Ovary (tissue), 9 donors: Measurements from ENCODE around the gene SCN1A. TPM values are rescaled to one million over a fixed set of nuclear protein-coding genes. Genes with fewer than 3 reads are reported as not detected.

Experiments
- DNase-seq, 5 donors: peaks; one replicate each; pipeline ENCODE4 v3.0.0-alpha.2; 2019 to 2020
- H3K27ac ChIP-seq, 2 donors: fragments of 200-600 bp; one replicate each; pipeline versions ENCODE4 v1.5.1 to v1.8.0; 2019 to 2022
- H3K27me3 ChIP-seq: fragments of 200-600 bp; one replicate; pipeline ENCODE4 v1.8.0; 2022
- H3K36me3 ChIP-seq: fragments of 200-600 bp; sonication (generic); one replicate; pipeline ENCODE4 v1.5.1; 2019
- H3K4me1 ChIP-seq: one replicate; pipeline ENCODE4 v1.8.1; 2013; ENCODE audit warnings: mild to moderate bottlenecking, moderate library complexity; ENCODE audit not compliant: insufficient read depth
- H3K4me3 ChIP-seq: fragments of 200-600 bp; sonication (generic); one replicate; pipeline ENCODE4 v1.5.1; 2017
- H3K9me3 ChIP-seq, 2 donors: fragments of 200-600 bp in 1 of 2; sonication (generic) in 1 of 2; one replicate each; pipeline versions ENCODE4 v1.5.1 to v1.8.1; 2013 to 2019; ENCODE audit warnings: mild to moderate bottlenecking in 1 of 2, moderate library complexity in 1 of 2
- EP300 ChIP-seq: sonication (generic); formaldehyde crosslinking; IDR thresholded peaks from one replicate; pipeline ENCODE4 v1.6.1; 2017; ENCODE audit warnings: antibody characterized with exemption
- POLR2A ChIP-seq: fragments of 450-650 bp; IDR thresholded peaks from one replicate; pipeline ENCODE4 v1.6.1; 2017; ENCODE audit warnings: antibody characterized with exemption, mild to moderate bottlenecking, moderate library complexity
- WGBS, 3 donors: extraction: QIAGEN DNeasy Blood & Tissue Kit in 1 of 3; methylation state at CpG; one replicate each; pipeline versions ENCODE4 v1.1.5 to v1.1.7; 2013 to 2017; 5-methylcytosine and 5-hydroxymethylcytosine counted together
- intact Hi-C, 4 donors: fragments of 100-400 bp; cut with DNase I; formaldehyde crosslinking; loops; one replicate each; pipeline versions ENCODE4 v1.11.0 to v1.15.1; 2022 to 2023
- polyA plus RNA-seq, 2 donors: library from polyadenylated mRNA; stranded (reverse); fragments of 200-250 nt in 1 of 2; fragments of 350-450 nt in 1 of 2; fragmentation: Illumina TruSeq in 1 of 2; extraction: RNeasy Lipid Tissue Mini Kit (QIAGEN cat#74804) in 1 of 2; gene quantifications; one replicate each; pipeline ENCODE4 v1.2.3, GENCODE V29; 2013 to 2014
- total RNA-seq, 7 donors: library from RNA; depleted of rRNA in 2 of 7; stranded (reverse); fragments of >200 nt in 2 of 7; fragmentation: NEBNext Ultra II Directional in 3 of 7; extraction: Animal tissue kit (Norgen Biotek cat#: 25700) in 3 of 7; gene quantifications; one replicate each; pipeline versions ENCODE4 v1.1.0 to v1.2.4, GENCODE V29; 2016 to 2023
- TF ChIP-seq, protein P1 (sequence below), 3 donors: fragments of 450-650 bp in 2 of 3; fragments of 200-600 bp in 1 of 3; IDR thresholded peaks; one replicate each; pipeline versions ENCODE4 v1.5.1 to v1.8.0; 2016 to 2022; ENCODE audit warnings: antibody characterized with exemption in 3 of 3, mild to moderate bottlenecking in 1 of 3
- donor health status: DM: no; HTN: no; CAD: no; lungs with moderate emphysema.
- donor health status: DM: no; HTN: no; CAD: no.
- donor health status: Bipolar disorder and iron deficiency.
- donor health status: DM: yes; HTN: yes; CAD: no.
- donor health status: DM: no; HTN: no; CAD: no.
- donor health status: DM: yes; HTN: yes; CAD: no.

SCN1A gene
- total and polyA plus RNA-seq, 9 donors = under 0.01 to 5.6 (median 0.34) TPM; not detected in 5

DNA sequence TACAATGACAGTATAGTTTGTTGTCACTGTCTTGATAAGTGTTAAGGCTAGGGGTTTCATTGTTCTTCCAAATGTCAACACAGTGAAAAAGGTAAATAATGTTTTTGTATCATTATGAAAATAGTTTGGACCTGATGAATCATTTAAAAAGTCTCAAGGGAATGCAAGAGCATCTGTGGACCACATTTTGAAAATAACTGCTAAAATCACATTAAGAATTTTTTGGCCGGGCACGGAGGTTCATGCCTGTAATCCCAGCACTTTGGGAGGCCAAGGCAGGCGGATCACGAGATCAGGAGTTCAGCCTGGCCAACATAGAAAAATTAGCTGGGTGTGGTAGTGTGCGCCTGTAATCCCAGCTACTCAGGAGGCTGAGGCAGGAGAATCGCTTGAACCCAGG, 10.3 kb downstream of the SCN1A start:
- Histone ChIP-seq H3K27me3 (no peaks in the 10 kb centered on the region), H3K4me1 (no peaks in the 10 kb centered on the region), H3K9me3 (no peaks in the 10 kb centered on the region), H3K36me3 (no peaks in the 10 kb centered on the region), H3K27ac (no peak overlapping the region), H3K4me3 (no peak overlapping the region)
- 87 to 89% (median 88%) methylated on average over 6 of the region's 6 CpGs for WGBS, 3 donors
- DNase-seq = no peak
- intact Hi-C loops = no loop called here
- TF ChIP-seq POLR2A (no peak), EP300 (no peak)
- TF ChIP-seq, protein P1, sequence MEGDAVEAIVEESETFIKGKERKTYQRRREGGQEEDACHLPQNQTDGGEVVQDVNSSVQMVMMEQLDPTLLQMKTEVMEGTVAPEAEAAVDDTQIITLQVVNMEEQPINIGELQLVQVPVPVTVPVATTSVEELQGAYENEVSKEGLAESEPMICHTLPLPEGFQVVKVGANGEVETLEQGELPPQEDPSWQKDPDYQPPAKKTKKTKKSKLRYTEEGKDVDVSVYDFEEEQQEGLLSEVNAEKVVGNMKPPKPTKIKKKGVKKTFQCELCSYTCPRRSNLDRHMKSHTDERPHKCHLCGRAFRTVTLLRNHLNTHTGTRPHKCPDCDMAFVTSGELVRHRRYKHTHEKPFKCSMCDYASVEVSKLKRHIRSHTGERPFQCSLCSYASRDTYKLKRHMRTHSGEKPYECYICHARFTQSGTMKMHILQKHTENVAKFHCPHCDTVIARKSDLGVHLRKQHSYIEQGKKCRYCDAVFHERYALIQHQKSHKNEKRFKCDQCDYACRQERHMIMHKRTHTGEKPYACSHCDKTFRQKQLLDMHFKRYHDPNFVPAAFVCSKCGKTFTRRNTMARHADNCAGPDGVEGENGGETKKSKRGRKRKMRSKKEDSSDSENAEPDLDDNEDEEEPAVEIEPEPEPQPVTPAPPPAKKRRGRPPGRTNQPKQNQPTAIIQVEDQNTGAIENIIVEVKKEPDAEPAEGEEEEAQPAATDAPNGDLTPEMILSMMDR (IDR thresholded peaks at IDR 0.05) = no peak

DNA sequence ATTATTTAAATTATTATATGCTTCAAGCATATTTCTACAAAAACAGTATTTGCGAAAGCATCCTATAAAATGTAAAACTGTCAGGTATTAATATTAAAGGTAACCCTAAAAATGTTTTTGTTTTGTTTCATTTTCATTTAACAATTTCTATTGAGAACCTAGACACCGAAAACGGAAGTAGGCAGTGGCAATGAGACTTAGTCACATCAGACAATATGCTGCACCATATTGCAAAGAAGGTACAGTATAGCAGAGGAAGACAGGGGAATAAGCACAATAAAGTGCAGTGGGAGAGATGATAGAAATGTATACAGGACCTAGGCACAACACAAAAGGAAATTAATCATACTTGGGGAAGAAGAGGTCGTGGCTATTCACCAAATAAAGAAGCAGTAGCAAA, 12.2 kb downstream of the SCN1A start:
- Histone ChIP-seq H3K9me3 (no peaks in the 10 kb centered on the region), H3K36me3 (no peaks in the 10 kb centered on the region), H3K4me3 (no peak overlapping the region), H3K4me1 (no peaks in the 10 kb centered on the region), H3K27me3 (no peaks in the 10 kb centered on the region), H3K27ac (no peak overlapping the region)
- intact Hi-C loops = no loop called here
- whole genome bisulfite sequencing, 3 donors = 79 to 84% (median 80%) methylated on average over 4 of the region's 4 CpGs
- no peak for DNase-seq
- TF ChIP-seq, protein P1 (IDR thresholded peaks at IDR 0.05) = no peak
- TF ChIP-seq POLR2A (no peak), EP300 (no peak)

DNA sequence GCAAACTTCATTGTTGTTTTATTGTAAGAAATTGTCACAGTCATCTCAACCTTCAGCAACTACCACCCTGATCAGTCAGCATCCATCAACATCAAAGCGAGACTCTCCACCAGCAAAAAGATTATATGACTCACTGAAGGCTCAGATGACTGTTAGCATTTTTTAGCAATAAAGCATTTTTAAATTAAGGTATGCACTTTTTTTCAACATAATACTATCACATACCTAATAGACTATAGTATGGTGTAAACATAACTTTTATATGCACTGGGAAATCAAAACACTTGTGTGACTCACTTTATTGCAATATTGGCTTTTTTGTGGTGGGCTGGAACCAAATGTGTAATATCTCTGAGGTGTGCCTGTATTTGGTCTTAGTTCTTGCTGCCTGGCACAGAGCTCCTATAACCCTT, 15.6 kb downstream of the SCN1A start:
- Histone ChIP-seq H3K36me3 (no peaks in the 10 kb centered on the region), H3K27me3 (no peaks in the 10 kb centered on the region), H3K4me3 (no peak overlapping the region), H3K9me3 (no peaks in the 10 kb centered on the region), H3K4me1 (no peaks in the 10 kb centered on the region), H3K27ac (no peak overlapping the region)
- intact Hi-C loops = no loop called here
- no peak for DNase-seq
- TF ChIP-seq, protein P1 (IDR thresholded peaks at IDR 0.05) = no peak
- TF ChIP-seq POLR2A = no peak
- no peak for TF ChIP-seq EP300
- 91 to 96% (median 95%) methylated on average over 1 of the region's 1 CpG for WGBS, 3 donors

DNA sequence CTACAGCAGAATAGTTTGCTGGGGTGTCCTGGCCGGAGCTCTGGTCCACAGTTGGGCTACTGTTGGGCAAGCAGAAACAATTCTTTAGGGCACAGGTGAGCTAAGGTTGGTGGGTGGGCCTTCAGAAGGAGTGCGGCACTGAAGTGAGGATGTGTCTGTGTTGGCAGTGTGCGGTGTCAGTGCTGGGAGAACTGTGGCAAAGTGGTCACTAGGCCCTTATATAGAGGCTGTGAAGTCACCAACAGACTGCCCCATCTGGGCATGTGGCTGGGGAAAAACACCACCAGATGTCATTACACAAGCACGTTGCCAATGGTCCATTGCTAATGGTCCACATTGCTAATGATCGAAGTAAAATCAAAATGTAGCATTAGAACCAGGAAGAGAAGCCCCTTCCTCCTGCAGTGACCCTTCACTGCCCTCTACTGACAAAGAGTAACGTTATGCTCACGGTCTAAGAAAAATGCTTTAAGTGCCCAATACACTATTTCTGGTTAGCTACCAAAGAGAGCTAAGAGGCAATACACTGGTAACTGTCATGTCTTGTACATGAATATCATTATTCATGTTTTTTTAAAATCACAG, 21.3 kb downstream of the SCN1A start:
- H3K4me1 ChIP-seq = no peaks in the 10 kb centered on the region
- intact Hi-C loops = no loop called here
- no peaks in the 10 kb centered on the region for H3K9me3 ChIP-seq
- H3K36me3 ChIP-seq = no peaks in the 10 kb centered on the region
- no peak overlapping the region for H3K27ac ChIP-seq
- no peak for TF ChIP-seq EP300
- TF ChIP-seq, protein P1 (IDR thresholded peaks at IDR 0.05) = no peak
- no peak for TF ChIP-seq POLR2A
- no peak for DNase-seq
- 48 to 52% (median 52%) methylated on average over 7 of the region's 7 CpGs for WGBS, 3 donors
- no peak overlapping the region for H3K4me3 ChIP-seq
- H3K27me3 ChIP-seq = no peaks in the 10 kb centered on the region
